H9 (cell line): Measurements from ENCODE around the gene CSRP3. TPM values are rescaled to one million over a fixed set of nuclear protein-coding genes. Genes with fewer than 3 reads are reported as not detected.

ENCODE experiments used
- DNase-seq: peaks from one replicate; pipeline ENCODE4 v3.0.0-alpha.2; 2017
- H2AFZ ChIP-seq: one replicate; pipeline ENCODE4 v1.6.1; 2013; ENCODE audit warnings: mild to moderate bottlenecking, low read length, control low read depth, moderate library complexity
- H2AK5ac ChIP-seq: 2 replicates; pipeline ENCODE4 v1.6.1; 2013; ENCODE audit warnings: low read length, control low read depth, mixed read lengths; ENCODE audit not compliant: insufficient read length
- H2BK120ac ChIP-seq: one replicate; pipeline ENCODE4 v1.6.1; 2013; ENCODE audit warnings: low read depth, mild to moderate bottlenecking, low read length, control low read depth, inconsistent platforms; ENCODE audit not compliant: poor library complexity, severe bottlenecking
- H2BK12ac ChIP-seq: 2 replicates; pipeline ENCODE4 v1.6.1; 2013; ENCODE audit warnings: low read length, control low read depth, mixed read lengths, low read depth; ENCODE audit not compliant: insufficient read length
- H2BK15ac ChIP-seq: 2 replicates; pipeline ENCODE4 v1.6.1; 2013; ENCODE audit warnings: low read depth, low read length, control low read depth
- H2BK20ac ChIP-seq: one replicate; pipeline ENCODE4 v1.6.1; 2013; ENCODE audit warnings: low read depth, mild to moderate bottlenecking, low read length, control low read depth, inconsistent platforms; ENCODE audit not compliant: poor library complexity, severe bottlenecking
- H2BK5ac ChIP-seq: 2 replicates; pipeline ENCODE4 v1.6.1; 2013; ENCODE audit warnings: low read length, control low read depth, mixed read lengths; ENCODE audit not compliant: insufficient read length
- H3K14ac ChIP-seq: 2 replicates; pipeline ENCODE4 v1.6.1; 2013; ENCODE audit warnings: low read length, control low read depth; ENCODE audit not compliant: insufficient read depth
- H3K18ac ChIP-seq: 2 replicates; pipeline ENCODE4 v1.6.1; 2013; ENCODE audit warnings: low read depth, mild to moderate bottlenecking, mixed read lengths, low read length, control low read depth; ENCODE audit not compliant: insufficient read length
- H3K23ac ChIP-seq: 2 replicates; pipeline ENCODE4 v1.6.1; 2013; ENCODE audit warnings: low read length, control low read depth, mixed read lengths, low read depth; ENCODE audit not compliant: insufficient read length
- H3K23me2 ChIP-seq: 2 replicates; pipeline ENCODE4 v1.6.1; 2013; ENCODE audit warnings: low read depth, mild to moderate bottlenecking, mixed read lengths, low read length, control low read depth; ENCODE audit not compliant: insufficient read length, poor library complexity, severe bottlenecking
- H3K27ac ChIP-seq: 2 replicates; pipeline ENCODE4 v1.5.1; 2013; ENCODE audit warnings: low read length, control low read depth, mixed read lengths, low read depth; ENCODE audit not compliant: insufficient read length
- H3K27me3 ChIP-seq: 2 replicates; pipeline ENCODE4 v1.6.1; 2013; ENCODE audit warnings: low read length, control low read depth, inconsistent platforms; ENCODE audit not compliant: insufficient read depth
- H3K4ac ChIP-seq: 2 replicates; pipeline ENCODE4 v1.6.1; 2013; ENCODE audit warnings: low read depth, mild to moderate bottlenecking, control low read depth, inconsistent platforms, low read length, moderate library complexity
- H3K4me1 ChIP-seq: 2 replicates; pipeline ENCODE4 v1.6.1; 2013; ENCODE audit warnings: low read length, control low read depth, inconsistent platforms; ENCODE audit not compliant: insufficient read depth
- H3K4me2 ChIP-seq: 2 replicates; pipeline ENCODE4 v1.6.1; 2013; ENCODE audit warnings: low read length, control low read depth, mixed read lengths; ENCODE audit not compliant: insufficient read length, insufficient read depth
- H3K56ac ChIP-seq: 2 replicates; pipeline ENCODE4 v1.6.1; 2013; ENCODE audit warnings: low read depth, mild to moderate bottlenecking, mixed read lengths, low read length, control low read depth; ENCODE audit not compliant: insufficient read length
- H3K79me1 ChIP-seq: 2 replicates; pipeline ENCODE4 v1.6.1; 2013; ENCODE audit warnings: low read depth, mild to moderate bottlenecking, moderate library complexity, low read length, control low read depth, inconsistent platforms; ENCODE audit not compliant: insufficient read depth, poor library complexity, severe bottlenecking
- H3K79me2 ChIP-seq: 2 replicates; pipeline ENCODE4 v1.6.1; 2013; ENCODE audit warnings: low read length, control low read depth, inconsistent platforms; ENCODE audit not compliant: insufficient read depth
- H3K9ac ChIP-seq: 2 replicates; pipeline ENCODE4 v1.6.1; 2013; ENCODE audit warnings: low read length, control low read depth, mixed read lengths; ENCODE audit not compliant: insufficient read length; ENCODE audit errors: extremely low read depth
- H3K9me3 ChIP-seq: one replicate; pipeline ENCODE4 v1.6.1; 2013; ENCODE audit warnings: low read depth, low read length, inconsistent platforms; ENCODE audit not compliant: control insufficient read depth
- H3T11ph ChIP-seq: one replicate; pipeline ENCODE4 v1.6.1; 2013; ENCODE audit warnings: mild to moderate bottlenecking, low read length, control low read depth, inconsistent platforms
- H4K20me1 ChIP-seq: one replicate; pipeline ENCODE4 v1.6.1; 2013; ENCODE audit not compliant: control insufficient read depth, insufficient read length, insufficient read depth
- H4K5ac ChIP-seq: 2 replicates; pipeline ENCODE4 v1.6.1; 2013; ENCODE audit warnings: low read depth, mild to moderate bottlenecking, mixed read lengths, low read length, control low read depth; ENCODE audit not compliant: insufficient read length
- H4K8ac ChIP-seq: replicated peaks from 2 replicates; pipeline ENCODE4 v1.6.1; 2013; ENCODE audit warnings: low read length, control low read depth, mixed read lengths, low read depth; ENCODE audit not compliant: insufficient read length
- H4K91ac ChIP-seq: 2 replicates; pipeline ENCODE4 v1.6.1; 2013; ENCODE audit warnings: low read depth, mild to moderate bottlenecking, moderate library complexity, mixed read lengths, low read length, control low read depth; ENCODE audit not compliant: insufficient read length
- H3K27ac Mint-ChIP-seq, 3 experiments: 2 replicates in 2 of 3; 3 replicates in 1 of 3; pipeline ENCODE4 v1.8.0; 2020 to 2021; ENCODE audit warnings: mixed read lengths in 3 of 3, mild to moderate bottlenecking in 1 of 3, moderate library complexity in 1 of 3
- H3K27me3 Mint-ChIP-seq: 2 replicates; pipeline ENCODE4 v1.8.0; 2021; ENCODE audit warnings: low read depth, mild to moderate bottlenecking, moderate library complexity, mixed read lengths
- H3K36me3 Mint-ChIP-seq, 3 experiments: 2 replicates in 2 of 3; 3 replicates in 1 of 3; pipeline ENCODE4 v1.8.0; 2020 to 2021; ENCODE audit warnings: low read depth in 3 of 3, mixed read lengths in 3 of 3; ENCODE audit not compliant: insufficient read depth in 1 of 3
- H3K4me1 Mint-ChIP-seq, 2 experiments: 2 replicates each; pipeline ENCODE4 v1.8.0; 2020; ENCODE audit warnings: mixed read lengths in 2 of 2
- H3K4me3 Mint-ChIP-seq, 2 experiments: 2 replicates in 1 of 2; 3 replicates in 1 of 2; pipeline ENCODE4 v1.8.0; 2020 to 2021; ENCODE audit warnings: mild to moderate bottlenecking in 2 of 2, mixed read lengths in 2 of 2, moderate library complexity in 1 of 2
- H3K9me3 Mint-ChIP-seq, 2 experiments: 2 replicates in 1 of 2; 3 replicates in 1 of 2; pipeline ENCODE4 v1.8.0; 2020; ENCODE audit warnings: mild to moderate bottlenecking in 2 of 2, mixed read lengths in 2 of 2, moderate library complexity in 1 of 2
- CTCF ChIP-seq: fragments of 200-600 bp; sonication (generic); conservative IDR thresholded peaks from 3 replicates; pipeline ENCODE4 v1.8.0; 2021; ENCODE audit warnings: antibody characterized with exemption, mild to moderate bottlenecking
- WGBS: extraction: QIAGEN DNeasy Blood & Tissue Kit; methylation state at CpG from one replicate; pipeline ENCODE4 v1.1.7; 2013; ENCODE audit warnings: missing lambda C conversion rate, low lambda C conversion rate, mixed read lengths; ENCODE audit not compliant: insufficient read length; ENCODE audit errors: extremely low coverage; 5-methylcytosine and 5-hydroxymethylcytosine counted together
- total RNA-seq: library from RNA; stranded (reverse); gene quantifications from 2 replicates; pipeline ENCODE4 v1.2.1, GENCODE V29; 2021

Gene CSRP3
- total RNA-seq, 1 experiment from 2014 or later = not detected

- no peak overlapping the region for H3K18ac ChIP-seq
- no peak overlapping the region for H4K91ac ChIP-seq
- H2BK120ac ChIP-seq = no peak overlapping the region
- H2AFZ ChIP-seq = no peak overlapping the region
- Mint-ChIP-seq H3K27me3 (peaks cover 10% of the 10 kb centered on the region), H3K27ac (no peak overlapping the region; a peak in 1 of 7 replicates), H3K4me3 (no peak overlapping the region), H3K4me1 (peaks cover 5 to 11% of the 10 kb centered on the region in 2 experiments; a peak in 3 of 4 replicates), H3K9me3 (no peaks in the 10 kb centered on the region; a peak in 1 of 5 replicates), H3K36me3 (peaks cover 14 to 41% (median 40%) of the 10 kb centered on the region in 3 experiments; a peak in 6 of 7 replicates)
- H3K27me3 ChIP-seq = no peaks in the 10 kb centered on the region; the same call in 1 of the 2 replicates
- no peak overlapping the region for H3K23ac ChIP-seq
- no peak overlapping the region for H3T11ph ChIP-seq
- H4K8ac ChIP-seq = no peak overlapping the region
- H3K79me1 ChIP-seq = no peaks in the 10 kb centered on the region
- no peak overlapping the region for H3K27ac ChIP-seq
- no peak overlapping the region for H2BK15ac ChIP-seq
- H4K5ac ChIP-seq = no peak overlapping the region
- H3K14ac ChIP-seq = no peak overlapping the region
- no peak overlapping the region for H2BK5ac ChIP-seq
- H2BK20ac ChIP-seq = no peak overlapping the region
- no peak overlapping the region for H2AK5ac ChIP-seq
- H3K9me3 ChIP-seq = no peaks in the 10 kb centered on the region
- peaks cover 13% of the 10 kb centered on the region for H3K23me2 ChIP-seq
- TF ChIP-seq CTCF = no peak
- no peak overlapping the region for H3K4me2 ChIP-seq
- H3K4ac ChIP-seq = no peak overlapping the region
- DNase-seq = no peak
- no peaks in the 10 kb centered on the region for H3K79me2 ChIP-seq
- no CpG with 5 or more reads among the region's 8 CpGs for WGBS
- H3K56ac ChIP-seq = no peak overlapping the region
- no peak overlapping the region for H2BK12ac ChIP-seq
- H4K20me1 ChIP-seq = no peaks in the 10 kb centered on the region
- no peaks in the 10 kb centered on the region for H3K4me1 ChIP-seq
- no peak overlapping the region for H3K9ac ChIP-seq
These were observed 35.6 kb upstream of the CSRP3 start for GRCh38 chr11:19237381-19237780.
